ENCODE measurements around the gene LSM14A.
"Not testable (repeated sequence)": the region's sequence is repeated elsewhere in the genome, so short reads cannot be mapped to it uniquely, and the experiment has no call there.

LSM14A gene

DNA sequence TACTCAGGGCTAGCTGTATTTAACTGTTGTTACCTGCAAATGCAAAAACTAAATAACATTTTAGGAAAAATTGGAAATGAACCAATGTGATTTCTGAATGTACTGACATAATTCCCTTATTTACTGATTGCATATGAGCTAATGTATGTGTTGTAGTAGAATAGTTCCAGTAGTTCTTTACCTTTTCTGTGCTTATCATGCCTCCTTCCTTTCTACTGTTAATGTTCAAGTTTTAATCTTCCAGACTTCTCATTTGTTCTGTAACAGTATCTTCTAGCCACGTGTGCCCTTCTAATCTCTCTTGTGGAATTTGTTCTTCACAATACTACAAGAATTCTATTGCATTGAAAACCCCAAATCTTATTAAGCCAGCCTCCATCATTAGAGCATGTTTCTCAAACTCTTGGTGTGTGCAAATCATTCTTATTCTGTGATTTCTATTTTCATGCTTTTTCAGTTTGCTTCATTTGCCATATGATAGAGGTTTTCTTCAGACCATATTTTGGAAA lies 17.7 kb downstream of the LSM14A start:
- no peak for DNase-seq (ENCODE audit: low read depth, low spot score)

DNA sequence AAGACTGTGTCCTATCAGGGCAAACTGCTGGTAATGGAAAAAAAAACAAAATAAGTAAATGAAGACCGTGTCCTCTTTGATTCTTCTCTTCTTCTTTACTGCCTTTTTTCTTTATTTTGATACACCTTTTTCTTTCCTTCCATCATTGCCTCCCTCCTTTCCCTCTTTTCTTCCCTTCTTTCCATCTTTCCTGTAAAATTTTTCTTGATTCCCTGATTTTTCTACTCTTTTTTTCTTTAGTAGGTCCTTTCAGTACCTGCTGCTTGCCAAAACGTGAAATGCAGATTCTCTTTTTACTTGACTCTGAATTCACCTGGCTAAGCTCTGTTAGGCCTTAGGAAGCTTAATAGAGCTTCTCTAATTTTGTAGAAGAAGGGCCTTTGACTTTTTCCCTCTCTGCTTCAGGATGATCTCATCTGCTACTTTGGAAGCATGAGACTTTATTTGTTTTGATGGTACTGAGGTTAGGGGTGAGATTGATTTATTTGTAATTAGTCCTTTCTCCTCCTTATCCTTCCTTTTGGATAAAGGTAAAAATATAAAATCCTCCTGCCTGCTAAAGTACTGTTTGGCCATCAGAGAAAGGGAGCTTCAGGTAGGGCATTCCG lies 19.2 kb downstream of the LSM14A start:
- DNase-seq (ENCODE audit: low read depth, low spot score): no peak

DNA sequence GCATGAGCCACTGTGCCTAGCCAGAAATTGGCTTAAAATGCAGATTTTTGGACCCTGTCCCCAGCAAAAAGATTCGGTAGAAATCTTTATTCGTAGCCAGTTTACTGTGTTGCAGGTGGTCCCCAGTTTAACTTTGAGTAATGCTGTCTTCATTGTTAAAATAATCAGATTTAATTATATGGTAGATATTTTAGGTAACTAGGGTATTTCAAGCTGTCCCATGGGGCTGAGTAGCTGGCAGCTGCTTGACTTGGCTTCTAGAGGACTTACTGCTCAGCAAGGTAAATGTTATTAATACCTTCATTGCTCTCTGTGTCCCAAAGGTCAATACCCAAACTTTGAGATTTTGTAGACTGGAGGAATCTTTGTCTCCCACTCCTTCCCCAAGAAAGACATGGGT lies 21.1 kb downstream of the LSM14A start:
- no peak for DNase-seq (ENCODE audit: low read depth, low spot score)

DNA sequence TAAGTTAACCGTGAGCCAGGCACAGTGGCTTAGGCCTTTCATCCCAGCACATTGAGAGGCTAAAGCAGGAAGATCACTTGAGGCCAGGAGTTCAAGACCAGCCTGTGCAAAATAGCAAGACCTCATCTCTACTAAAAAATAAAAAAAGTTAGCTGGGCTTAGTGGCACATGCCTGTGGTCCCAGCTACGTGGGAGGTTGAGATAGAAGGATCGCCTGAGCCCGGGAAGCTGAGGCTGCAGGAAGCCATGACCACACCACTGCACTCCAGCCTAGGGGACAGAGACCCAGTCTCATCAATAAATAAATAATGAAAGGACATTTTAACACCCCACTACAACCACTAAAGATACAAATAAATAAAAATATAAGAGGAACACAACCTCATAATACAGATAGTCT lies 21.6 kb downstream of the LSM14A start:
- no peak for DNase-seq (ENCODE audit: low read depth, low spot score)

DNA sequence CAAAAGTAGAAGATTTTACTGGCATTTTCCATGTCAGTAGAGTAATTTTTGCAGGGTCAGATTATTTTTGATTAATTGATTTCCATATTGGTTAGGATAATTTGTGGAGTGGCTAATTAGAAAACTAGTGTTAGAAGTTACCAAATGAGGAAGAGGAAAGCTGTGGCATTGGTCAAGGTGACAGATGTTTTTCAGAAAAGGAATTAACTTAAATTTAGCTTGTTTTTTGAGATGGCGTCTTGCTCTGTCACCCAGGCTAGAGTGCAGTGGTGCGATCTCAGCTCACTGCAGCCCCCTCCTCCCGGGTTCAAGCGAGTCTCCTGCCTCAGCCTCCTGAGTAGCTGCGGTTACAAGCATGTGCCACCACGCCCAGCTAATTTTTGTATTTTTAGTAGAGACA lies 28.8 kb downstream of the LSM14A start:
- no peak for DNase-seq (ENCODE audit: low read depth, low spot score)

DNA sequence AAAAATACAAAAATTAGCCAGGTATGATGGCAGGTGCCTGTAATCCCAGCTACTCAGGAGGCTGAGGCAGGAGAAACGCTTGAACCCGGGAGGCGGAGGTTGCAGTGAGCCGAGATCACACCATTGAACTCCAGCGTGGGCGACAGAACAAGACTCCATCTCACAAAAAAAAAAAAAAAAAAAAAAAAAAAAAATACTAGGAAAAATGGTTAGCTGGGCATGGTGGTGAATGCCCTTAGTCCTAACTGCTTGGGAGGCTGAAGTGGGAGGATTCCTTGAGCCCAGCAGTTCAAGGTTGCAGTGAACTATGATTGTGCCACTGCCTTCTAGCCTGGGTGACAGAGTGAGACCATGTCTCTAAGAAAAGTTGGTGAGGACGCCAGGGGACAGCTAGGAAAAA lies 33.0 kb downstream of the LSM14A start:
- not testable (repeated sequence) for DNase-seq (ENCODE audit: low read depth, low spot score)

DNA sequence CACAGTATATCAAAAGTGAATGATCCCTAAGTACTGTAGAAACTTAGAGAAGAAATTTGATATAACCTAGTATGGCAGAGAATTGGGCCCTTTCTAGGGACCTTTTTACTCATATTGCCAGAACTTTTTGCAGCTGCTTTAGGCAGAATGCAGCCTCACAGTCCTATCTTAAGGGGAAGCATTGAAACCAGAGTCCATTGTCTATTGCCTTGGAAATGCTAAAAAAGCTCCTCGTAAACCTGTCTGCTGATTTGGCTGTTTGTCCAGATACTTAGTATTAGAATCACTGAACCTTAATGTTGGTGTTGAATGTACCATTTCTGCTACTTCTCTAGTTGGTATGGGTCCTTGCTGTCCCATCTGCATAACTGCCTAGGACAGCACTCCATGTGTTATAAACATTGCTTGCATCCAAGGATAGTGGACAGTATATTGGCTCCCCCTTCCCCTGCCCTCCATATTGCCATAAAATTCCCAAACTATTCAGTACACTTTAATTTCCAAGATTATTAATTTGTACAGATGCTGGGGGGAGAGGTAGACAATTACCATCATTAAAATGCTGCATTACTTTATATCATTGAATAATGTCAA lies 36.1 kb downstream of the LSM14A start:
- no peak for DNase-seq (ENCODE audit: low read depth, low spot score)

DNA sequence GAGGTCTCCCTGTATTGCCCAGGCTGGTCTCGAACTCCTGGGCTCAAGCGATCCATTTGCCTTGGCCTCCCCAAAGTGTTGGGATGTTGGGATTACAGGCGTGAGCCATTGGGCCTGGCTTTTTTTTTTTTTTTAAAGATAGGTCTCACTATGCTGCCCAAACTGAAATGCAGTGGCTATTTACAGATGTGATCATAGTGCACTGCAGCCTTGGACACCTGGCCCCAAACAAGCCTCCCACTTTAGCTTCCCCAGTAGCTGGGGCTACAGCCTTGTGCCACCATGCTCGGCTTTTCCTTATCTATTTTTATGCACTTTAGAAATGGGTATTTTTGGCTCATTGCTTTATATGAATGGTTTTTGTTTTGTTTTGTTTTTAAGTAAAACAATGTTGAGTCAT lies 37.4 kb downstream of the LSM14A start:
- no peak for DNase-seq (ENCODE audit: low read depth, low spot score)

DNA sequence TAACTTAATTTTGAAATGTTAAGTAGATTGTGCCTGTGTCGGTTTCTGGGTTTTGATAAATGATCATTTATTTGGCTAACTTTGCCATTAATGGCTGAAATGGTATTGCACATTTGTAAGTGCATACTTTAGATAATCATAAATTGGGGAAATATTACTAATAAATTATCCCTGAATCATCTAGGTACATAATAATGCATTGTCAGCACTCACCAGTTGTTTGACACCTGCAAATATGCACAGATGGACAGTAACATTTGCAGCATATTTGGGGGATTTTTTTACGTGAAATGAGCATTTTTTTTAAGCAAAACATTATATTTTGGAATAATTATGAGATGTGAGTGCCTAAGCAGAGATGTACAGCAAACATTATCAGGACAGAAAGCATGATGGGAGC lies 41.0 kb downstream of the LSM14A start:
- no peak for DNase-seq (ENCODE audit: low read depth, low spot score)

DNA sequence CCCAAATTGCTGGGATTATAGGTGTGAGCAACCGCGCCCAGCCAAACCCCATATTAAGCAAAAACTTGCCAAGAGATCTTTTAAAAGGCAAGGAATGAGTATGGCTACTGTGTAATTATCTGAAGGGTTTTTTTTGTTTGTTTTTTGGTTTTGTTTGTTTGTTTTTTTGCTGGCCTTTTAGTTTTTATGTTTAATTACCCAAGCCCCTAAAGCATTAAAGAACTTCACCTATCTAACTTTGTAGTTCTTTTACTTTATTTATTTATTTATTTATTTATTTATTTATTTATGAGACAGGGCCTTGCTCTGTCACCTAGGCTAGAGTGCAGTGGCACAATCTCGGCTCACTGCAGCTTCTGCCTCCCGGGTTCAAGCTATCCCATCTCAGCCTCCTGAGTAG lies 41.7 kb downstream of the LSM14A start:
- DNase-seq (ENCODE audit: low read depth, low spot score): no peak

DNA sequence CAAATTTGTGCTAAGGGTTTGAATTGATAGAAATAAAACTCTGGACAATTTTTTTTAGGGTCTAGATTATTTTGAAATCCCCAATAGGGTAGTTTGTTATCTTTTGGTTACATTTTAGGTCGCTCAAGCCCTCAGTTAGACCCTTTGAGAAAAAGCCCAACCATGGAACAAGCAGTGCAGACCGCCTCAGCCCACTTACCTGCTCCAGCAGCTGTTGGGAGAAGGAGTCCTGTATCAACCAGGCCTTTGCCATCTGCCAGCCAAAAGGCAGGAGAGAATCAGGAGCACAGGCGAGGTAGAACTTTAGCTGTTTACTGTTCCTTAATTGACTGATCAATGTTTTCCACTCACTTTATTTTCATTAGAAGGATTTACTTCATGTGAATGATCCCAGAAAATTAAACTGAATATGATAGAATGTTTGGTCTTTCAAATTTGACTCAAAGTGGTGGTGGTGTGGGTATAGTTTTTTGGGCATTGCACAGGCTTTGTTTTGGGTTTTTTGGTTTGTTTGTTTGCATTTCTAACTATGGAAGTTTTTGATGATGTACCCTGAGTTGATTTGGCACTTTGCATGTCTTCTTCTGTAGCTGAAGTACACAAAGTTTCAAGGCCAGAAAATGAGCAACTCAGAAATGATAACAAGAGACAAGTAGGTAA lies 42.8 kb downstream of the LSM14A start:
- DNase-seq (ENCODE audit: low read depth, low spot score): no peak

DNA sequence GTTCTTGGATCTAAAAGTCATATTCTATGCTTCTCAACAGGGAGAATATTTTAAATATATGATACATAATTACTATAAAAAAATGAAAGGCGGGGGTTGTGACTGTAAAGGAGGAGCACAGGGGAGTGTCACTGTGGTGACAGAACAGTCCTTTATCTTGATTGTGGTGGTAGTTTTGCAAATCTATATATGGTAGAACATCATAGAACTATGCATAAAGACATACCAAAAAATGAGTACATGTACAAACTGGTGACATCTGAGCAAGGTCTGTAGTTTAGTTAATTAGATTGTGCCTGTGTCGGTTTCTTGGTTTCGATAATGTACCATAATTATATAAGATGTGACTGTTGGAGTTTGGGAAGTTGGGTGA lies 43.3 kb downstream of the LSM14A start:
- DNase-seq (ENCODE audit: low read depth, low spot score): no peak

DNA sequence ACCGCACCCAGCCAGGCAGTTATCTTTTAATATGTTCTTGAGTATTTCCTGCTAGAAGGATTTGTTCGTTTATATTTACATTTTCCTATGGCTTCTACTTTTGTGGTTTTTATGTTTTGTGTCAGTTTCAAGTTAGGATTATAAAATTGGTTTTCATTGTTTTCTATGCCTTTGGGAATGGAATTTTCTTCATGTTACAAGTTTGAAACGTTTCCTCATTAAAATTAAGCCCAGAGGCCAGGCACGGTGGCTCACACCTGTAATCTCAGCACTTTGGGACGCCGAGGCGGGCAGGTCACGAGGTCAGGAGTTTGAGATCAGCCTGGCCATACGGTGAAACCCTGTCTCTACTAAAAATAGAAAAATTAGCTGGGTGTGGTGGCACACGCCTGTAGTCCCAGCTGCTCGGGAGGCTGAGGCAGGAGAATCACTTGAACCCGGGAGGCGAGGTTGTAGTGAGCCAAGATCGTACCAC lies 44.5 kb downstream of the LSM14A start:
- DNase-seq (ENCODE audit: low read depth, low spot score): not testable (repeated sequence)

DNA sequence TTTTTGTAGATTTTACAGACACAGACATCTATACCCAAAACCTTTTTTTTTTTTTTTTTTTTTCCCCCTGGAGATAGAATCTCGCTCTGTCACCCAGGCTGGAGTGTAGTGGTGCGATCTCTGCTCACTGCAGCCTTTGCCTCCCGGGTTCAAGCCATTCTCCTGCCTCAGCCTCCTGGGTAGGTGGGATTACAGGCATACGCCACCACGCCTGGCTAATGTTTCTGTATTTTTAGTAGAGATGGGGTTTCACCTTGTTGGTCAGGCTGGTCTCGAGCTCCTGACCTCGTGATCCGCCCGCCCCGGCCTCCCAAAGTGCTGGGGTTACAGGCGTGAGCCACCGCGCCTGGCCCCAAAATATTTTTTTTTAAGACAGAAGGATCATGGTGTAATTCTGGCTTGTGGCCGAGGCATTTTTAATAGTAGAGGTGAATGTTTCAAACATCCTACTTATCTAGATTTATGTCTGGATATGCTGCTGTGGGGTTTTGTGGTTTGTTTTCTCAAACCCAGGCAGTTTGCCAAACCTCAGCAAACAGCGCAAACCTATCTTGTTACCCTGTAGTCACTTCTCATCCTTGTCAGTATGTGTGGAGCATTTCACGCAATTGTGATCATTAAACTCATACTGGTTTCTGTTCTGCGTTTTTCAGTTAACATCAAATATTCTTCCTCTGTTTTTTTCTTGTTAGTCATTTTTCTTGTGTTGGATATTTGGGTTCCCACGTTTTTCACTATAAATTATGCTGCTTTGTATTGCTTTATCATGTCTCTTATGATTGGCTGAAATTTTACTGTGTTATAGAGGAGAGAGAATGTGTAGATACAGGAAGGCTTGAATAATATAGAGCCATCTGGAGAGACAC lies 45.9 kb downstream of the LSM14A start:
- peak; percentile 95 for DNase-seq (ENCODE audit: low read depth, low spot score)

DNA sequence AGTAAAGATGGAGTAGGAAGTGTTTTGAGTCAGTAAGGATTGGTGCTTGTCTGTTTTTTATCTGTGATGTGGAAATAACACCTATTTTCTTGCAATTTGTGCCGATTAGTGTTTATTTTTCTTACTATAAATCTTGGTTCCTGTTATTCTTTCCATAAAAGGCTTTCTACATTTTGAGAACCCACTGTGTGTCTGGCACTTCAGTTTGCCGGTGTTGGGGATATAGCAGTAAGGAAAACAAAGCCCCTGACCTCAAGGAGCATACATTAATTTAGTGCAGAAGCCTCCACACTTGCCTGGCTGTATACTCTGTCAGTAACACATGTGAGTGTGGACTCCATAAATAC lies 46.5 kb downstream of the LSM14A start:
- no peak for DNase-seq (ENCODE audit: low read depth, low spot score)

DNA sequence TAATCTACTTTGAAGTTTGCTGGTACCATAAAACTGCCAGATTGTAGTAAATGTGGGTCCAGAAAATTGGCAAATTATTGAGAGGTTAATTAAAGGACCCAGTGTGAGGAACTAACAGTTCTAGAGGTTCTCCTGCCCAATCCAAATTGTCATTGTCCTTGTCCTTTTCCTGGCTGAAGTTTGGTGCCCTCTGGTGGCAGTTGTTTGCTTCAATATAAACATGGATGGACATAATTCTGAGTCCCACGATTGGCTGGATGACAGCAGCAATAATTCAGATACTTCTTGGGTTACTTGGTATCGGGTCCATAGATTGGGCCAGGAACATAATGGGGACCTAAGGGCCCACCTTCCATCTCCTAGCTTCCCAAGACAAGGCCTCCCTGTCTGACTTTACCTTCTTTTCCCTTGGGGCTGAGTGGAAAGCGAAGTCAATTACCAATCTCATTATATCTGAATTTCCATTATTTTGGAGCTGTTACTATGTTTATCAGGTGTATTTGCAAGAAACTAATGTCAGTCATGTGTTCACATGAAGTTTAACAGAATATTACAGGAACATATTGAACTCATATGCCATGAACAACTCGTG lies 48.3 kb downstream of the LSM14A start:
- DNase-seq (ENCODE audit: low read depth, low spot score): peak; percentile 70

DNA sequence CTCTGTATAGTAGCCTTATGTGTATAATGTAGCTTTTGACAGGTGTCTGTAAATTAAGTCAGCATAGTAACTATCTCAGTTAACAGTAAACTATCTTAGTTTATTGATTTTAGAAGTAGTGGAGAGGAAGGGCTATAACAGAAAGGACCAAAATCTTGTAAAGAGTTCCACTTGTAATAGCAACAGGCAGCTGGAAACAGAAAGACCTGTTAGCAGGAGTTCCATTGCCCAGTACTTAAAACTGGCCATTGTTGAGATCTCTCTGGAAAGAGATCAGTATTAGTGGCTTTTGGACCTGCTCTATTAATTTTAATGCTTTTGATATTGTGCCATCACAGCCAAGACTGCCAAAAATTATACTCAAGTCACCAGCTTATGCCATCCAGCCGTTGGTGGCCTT lies 50.1 kb downstream of the LSM14A start:
- no peak for DNase-seq (ENCODE audit: low read depth, low spot score)

DNA sequence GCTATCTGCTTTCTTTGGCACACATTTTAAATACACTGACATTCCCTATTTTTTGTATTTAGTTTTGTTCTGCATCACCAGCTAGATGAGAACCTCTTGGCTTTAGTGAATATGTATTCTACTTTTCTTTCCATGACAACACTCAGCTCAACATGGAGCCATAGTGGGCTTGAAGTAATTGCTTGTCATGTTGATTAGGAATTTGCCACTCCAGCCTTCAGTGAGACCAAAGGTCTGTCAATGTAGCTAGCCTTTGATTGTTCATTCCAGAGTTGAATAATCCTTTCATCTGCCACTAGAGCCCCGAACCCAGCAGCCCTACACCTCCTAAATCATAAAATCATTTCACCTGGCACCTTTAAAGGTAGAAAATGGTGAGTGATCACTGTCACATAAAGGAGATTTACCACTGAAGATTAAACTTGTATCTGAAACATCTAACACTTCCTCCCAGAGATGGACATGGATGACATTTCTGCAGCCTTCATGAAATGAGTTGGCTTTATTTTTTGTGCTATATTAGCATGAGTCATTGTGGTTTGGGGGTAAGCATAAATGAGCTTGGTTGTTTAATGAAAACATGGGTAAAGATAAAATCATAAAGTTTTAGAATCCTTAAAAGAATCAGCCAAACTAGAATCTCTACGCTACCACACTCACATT lies 52.8 kb downstream of the LSM14A start:
- peak; percentile 48 for DNase-seq (ENCODE audit: low read depth, low spot score)

DNA sequence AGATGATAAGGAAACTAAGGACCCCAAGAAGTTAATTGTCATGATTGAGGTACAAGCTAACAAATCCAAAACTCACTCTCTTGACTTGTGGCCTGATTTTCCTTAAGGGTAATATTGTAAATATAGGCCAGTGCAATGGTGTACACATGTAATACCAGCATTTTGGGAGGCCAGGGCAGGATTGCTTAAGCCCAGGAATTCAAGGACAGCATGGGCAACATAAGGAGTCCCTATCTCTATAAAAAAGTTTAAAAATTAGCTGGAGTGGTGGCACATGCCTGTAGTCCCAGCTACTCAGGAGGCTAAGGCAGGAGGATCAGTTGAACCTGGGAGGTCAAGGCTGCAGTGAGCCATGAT lies 53.3 kb downstream of the LSM14A start:
- no peak for DNase-seq (ENCODE audit: low read depth, low spot score)

DNA sequence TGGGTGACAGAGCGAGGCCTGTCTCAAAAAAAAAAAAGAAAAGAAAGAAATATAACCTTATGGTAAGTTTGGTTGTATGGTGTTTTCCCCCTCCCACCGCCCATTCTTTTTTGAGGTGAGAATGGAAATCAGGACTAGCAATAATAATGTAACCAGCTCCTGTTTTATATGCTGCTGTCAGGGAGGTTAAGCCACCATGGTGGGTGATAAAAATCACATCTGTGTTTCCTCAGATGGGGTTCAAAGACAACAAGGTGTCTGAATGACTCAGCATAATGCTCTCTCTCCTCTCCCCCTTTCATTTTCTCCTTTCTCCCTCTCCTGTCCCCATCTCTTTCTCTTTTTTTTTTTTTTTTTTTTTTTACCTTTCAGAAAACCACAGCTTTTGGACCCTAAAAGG lies 53.7 kb downstream of the LSM14A start:
- DNase-seq (ENCODE audit: low read depth, low spot score): no peak

DNA sequence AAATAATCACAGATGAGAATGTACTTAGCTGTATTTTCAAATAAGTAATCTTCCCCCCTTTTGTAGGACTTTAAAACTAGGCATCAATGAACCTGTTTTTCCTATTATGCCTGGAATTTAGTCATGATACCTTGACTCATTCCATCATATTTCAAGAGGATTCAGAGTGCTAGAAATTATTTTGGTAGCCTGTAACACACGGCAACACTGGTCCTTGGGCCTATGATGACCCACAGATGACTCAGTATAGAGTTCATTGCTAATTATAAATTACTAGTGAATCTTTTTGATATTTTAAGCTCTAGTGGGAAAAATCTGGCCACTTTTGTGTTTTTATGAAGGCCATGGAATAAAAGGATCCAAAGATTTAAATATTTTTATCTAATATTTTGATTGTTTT lies 56.0 kb downstream of the LSM14A start:
- no peak for DNase-seq (ENCODE audit: low read depth, low spot score)
